T-helper 17 cell (primary cell): ENCODE measurements around the gene ME3. TPM values are rescaled to one million over a fixed set of nuclear protein-coding genes. Genes with fewer than 3 reads are reported as not detected.
"Not testable (repeated sequence)": the region's sequence is repeated elsewhere in the genome, so short reads cannot be mapped to it uniquely, and the experiment has no call there.

ENCODE experiments used
- ATAC-seq: fragments of 150-1000 bp; cut with Tn5 transposase; 2 replicates; pipeline ENCODE4 v1.10.0; 2021; ENCODE audit warnings: mild to moderate bottlenecking, moderate library complexity
- DNase-seq, 3 donors: peaks; one replicate each; pipeline versions ENCODE4 v3.0.0 to v3.0.0-alpha.2; 2020 to 2021
- H3K9me3 ChIP-seq: one replicate; pipeline ENCODE4 v1.7.0; 2013; ENCODE audit warnings: low read length, mild to moderate bottlenecking; ENCODE audit not compliant: control insufficient read depth, poor library complexity, severe bottlenecking
- H3K27ac Mint-ChIP-seq: one replicate; pipeline ENCODE4 v1.8.0; 2022; ENCODE audit warnings: mild to moderate bottlenecking, moderate library complexity, mixed read lengths
- H3K27me3 Mint-ChIP-seq: one replicate; pipeline ENCODE4 v1.8.0; 2022; ENCODE audit warnings: mixed read lengths
- H3K36me3 Mint-ChIP-seq: one replicate; pipeline ENCODE4 v1.8.0; 2022; ENCODE audit warnings: low read depth, mixed read lengths
- H3K4me1 Mint-ChIP-seq: one replicate; pipeline ENCODE4 v1.8.0; 2022; ENCODE audit warnings: mild to moderate bottlenecking, mixed read lengths
- H3K4me3 Mint-ChIP-seq: one replicate; pipeline ENCODE4 v1.8.0; 2022; ENCODE audit warnings: mild to moderate bottlenecking, moderate library complexity, mixed read lengths
- total RNA-seq, 4 donors: library from RNA in 2 of 4; stranded (reverse) in 2 of 4; gene quantifications; one replicate each; pipeline ENCODE4 v1.2.3 and lab custom pipeline; 2022 to 2026

The ME3 gene
- total RNA-seq, 2 donors from 2014 or later, result 2.7 to 3.3 TPM

- no peaks in the 10 kb centered on the region for H3K27me3 Mint-ChIP-seq
- H3K27ac Mint-ChIP-seq, result no peak overlapping the region
- H3K9me3 ChIP-seq, result no peaks in the 10 kb centered on the region
- peaks cover 4% of the 10 kb centered on the region for H3K36me3 Mint-ChIP-seq
- no peaks in the 10 kb centered on the region for H3K4me1 Mint-ChIP-seq
- ATAC-seq (no peak), DNase-seq (no peak)
- H3K4me3 Mint-ChIP-seq, result no peak overlapping the region
These were observed 113.0 kb downstream of the ME3 start for GRCh38 chr11:86559311-86559945.

- no peaks in the 10 kb centered on the region for H3K9me3 ChIP-seq
These were observed 113.6 kb downstream of the ME3 start for GRCh38 chr11:86558841-86559240.

DNA sequence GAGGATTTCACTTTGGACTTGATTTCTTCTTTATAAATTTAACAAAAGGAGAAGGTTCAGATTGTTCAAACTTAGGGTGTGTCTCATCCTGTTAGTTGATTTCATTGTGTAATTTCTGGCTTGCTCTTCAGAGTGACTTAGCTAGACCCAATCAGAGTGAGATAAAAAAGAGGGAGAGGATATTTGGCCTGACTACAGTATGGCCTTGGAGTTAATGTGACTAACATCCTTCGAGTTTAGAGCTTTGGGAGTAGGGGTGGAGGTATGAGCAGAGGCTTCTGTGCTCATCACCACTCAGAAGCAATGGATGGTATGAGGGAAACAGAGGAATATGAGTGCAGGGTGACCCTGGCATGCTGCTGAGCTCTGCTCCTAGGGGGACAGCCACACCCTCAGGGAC is 114.2 kb downstream of the ME3 start:
- ATAC-seq, result no peak
- no peak overlapping the region for H3K4me3 Mint-ChIP-seq
- H3K4me1 Mint-ChIP-seq, result no peaks in the 10 kb centered on the region
- H3K9me3 ChIP-seq, result no peaks in the 10 kb centered on the region
- H3K36me3 Mint-ChIP-seq, result peaks cover 3% of the 10 kb centered on the region
- DNase-seq, result no peak
- H3K27ac Mint-ChIP-seq, result no peak overlapping the region
- no peaks in the 10 kb centered on the region for H3K27me3 Mint-ChIP-seq

More at GRCh38 chr11:86558841-86559240, 113.6 kb downstream of the ME3 start:
- Mint-ChIP-seq H3K27me3 (no peaks in the 10 kb centered on the region), H3K4me1 (no peaks in the 10 kb centered on the region), H3K36me3 (peaks cover 4% of the 10 kb centered on the region), H3K27ac (no peak overlapping the region), H3K4me3 (no peak overlapping the region)
- ATAC-seq (no peak), DNase-seq (no peak)

- H3K27me3 Mint-ChIP-seq, result no peaks in the 10 kb centered on the region
- no peaks in the 10 kb centered on the region for H3K4me1 Mint-ChIP-seq
- no peaks in the 10 kb centered on the region for H3K9me3 ChIP-seq
- no peak overlapping the region for H3K4me3 Mint-ChIP-seq
- ATAC-seq, result no peak
- DNase-seq, result no peak
- no peak overlapping the region for H3K27ac Mint-ChIP-seq
- H3K36me3 Mint-ChIP-seq, result peaks cover 2% of the 10 kb centered on the region
These were observed 116.5 kb downstream of the ME3 start for GRCh38 chr11:86555866-86556265.

DNA sequence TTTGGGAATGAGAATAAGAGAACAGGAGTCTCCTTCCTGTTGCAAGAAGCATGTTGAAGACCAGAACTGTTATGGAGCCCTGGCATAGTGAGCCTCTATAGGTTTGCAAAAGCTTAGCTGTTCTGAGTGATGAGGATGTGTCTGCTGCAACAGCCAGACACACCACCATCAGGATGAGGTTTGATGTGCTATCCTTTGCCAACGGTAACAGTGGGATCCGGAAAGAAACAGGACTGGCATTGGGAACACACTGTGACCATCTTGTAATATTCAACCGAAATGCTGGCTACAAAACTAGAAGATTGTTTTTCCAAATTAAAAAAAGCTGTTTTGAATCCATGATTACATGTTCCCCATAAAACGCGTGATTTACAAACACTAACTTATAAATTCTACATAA is 117.0 kb downstream of the ME3 start:
- H3K4me1 Mint-ChIP-seq, result no peaks in the 10 kb centered on the region
- no peak for DNase-seq
- H3K27me3 Mint-ChIP-seq, result no peaks in the 10 kb centered on the region
- H3K27ac Mint-ChIP-seq, result no peak overlapping the region
- peaks cover 2% of the 10 kb centered on the region for H3K36me3 Mint-ChIP-seq
- H3K4me3 Mint-ChIP-seq, result no peak overlapping the region
- no peak for ATAC-seq
- no peaks in the 10 kb centered on the region for H3K9me3 ChIP-seq

DNA sequence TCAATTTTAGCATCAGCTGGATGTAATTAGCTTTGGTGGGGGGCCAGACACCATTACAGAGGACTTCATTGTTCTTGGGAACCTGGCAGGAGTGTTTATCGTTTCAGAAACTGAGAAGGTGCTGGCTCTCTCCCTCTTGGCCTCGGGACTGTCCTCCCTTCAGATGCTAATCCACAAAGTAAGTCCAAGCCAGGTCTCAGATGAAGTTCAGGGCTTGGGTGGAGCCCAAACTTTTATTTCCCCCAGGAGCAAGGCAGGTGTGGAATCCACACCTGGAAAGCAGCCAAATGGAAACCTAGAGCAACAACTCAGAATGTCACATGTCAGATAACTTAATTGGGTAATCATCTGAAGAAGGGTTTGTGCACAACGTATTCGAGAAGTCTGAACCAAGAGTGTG is 119.2 kb downstream of the ME3 start:
- no peak for DNase-seq
- Mint-ChIP-seq H3K27ac (no peak overlapping the region), H3K27me3 (no peaks in the 10 kb centered on the region), H3K4me3 (no peak overlapping the region), H3K4me1 (no peaks in the 10 kb centered on the region), H3K36me3 (peaks cover 2% of the 10 kb centered on the region)
- no peak for ATAC-seq
- no peaks in the 10 kb centered on the region for H3K9me3 ChIP-seq

DNA sequence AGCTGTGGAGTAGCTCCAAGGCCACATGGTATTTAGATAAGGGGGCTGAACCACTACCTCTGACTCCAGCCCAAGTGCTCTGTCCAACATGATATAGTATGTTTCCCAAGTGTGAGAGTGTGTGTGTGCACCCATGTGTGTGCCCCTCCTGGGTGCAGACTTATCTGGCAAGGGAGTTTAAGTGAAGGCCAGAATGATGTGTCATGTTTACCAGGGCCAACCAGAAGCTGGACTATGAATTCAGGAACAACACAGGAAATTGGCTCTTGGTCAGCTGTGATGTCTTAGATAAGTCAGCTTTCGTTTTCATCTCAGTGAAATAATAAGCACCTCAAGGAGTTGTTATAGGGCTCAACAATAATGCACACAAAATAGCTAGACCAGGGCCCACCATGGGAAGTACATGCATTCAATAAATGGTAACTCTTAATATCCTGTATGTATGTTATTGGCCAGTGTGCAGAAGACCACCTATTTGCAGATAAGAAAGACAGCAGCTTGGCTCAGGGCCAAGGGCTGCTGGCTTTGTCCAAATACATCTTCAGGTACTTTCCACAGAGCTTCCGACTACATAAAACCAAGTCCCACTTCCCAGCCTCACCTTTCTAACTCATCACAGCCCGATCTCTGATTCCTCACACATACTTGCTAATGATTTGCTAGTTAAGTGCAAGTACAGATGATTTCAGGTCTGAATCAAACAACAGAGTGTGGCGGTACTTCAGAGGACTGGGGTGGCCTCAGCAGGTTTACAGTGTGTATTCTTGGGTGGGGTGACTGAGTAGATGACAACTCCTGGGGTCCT is 120.9 kb downstream of the ME3 start:
- Mint-ChIP-seq H3K27ac (no peak overlapping the region), H3K27me3 (no peaks in the 10 kb centered on the region), H3K4me1 (no peaks in the 10 kb centered on the region), H3K4me3 (no peak overlapping the region), H3K36me3 (peaks cover 2% of the 10 kb centered on the region)
- DNase-seq, result no peak
- H3K9me3 ChIP-seq, result no peaks in the 10 kb centered on the region
- no peak for ATAC-seq

GRCh38 chr11:86550757-86551156 is 121.7 kb downstream of the ME3 start:
- no peaks in the 10 kb centered on the region for H3K9me3 ChIP-seq
- ATAC-seq (no peak), DNase-seq (no peak)
- no peaks in the 10 kb centered on the region for H3K4me1 Mint-ChIP-seq
- H3K4me3 Mint-ChIP-seq, result no peak overlapping the region
- H3K27me3 Mint-ChIP-seq, result no peaks in the 10 kb centered on the region
- no peak overlapping the region for H3K27ac Mint-ChIP-seq
- peaks cover 2% of the 10 kb centered on the region for H3K36me3 Mint-ChIP-seq

- Mint-ChIP-seq H3K36me3 (no peaks in the 10 kb centered on the region), H3K27ac (no peak overlapping the region), H3K4me3 (no peak overlapping the region), H3K4me1 (no peaks in the 10 kb centered on the region), H3K27me3 (no peaks in the 10 kb centered on the region)
- H3K9me3 ChIP-seq, result no peaks in the 10 kb centered on the region
- ATAC-seq, result no peak
- DNase-seq, result no peak
These were observed 124.0 kb downstream of the ME3 start for GRCh38 chr11:86548271-86548917.

DNA sequence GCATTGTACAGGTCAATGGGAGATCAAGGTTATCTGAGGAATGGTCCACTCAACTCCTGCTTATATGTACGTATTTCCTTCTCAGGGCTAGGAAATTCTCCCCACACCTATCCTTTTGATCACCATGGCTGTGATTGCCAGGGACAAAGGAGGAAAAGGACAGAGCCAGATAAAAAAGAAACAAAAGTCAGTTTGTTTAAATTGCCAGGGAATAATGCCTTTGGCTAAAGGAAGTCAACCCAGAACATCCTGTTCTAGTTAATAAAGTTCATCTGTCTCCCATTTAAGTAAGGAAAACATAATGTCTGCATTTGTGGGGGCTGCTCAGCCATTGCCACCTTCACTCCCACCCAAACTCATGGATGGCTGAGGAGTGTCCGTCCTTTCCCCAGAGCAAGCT is 124.7 kb downstream of the ME3 start:
- no peak overlapping the region for H3K27ac Mint-ChIP-seq
- H3K4me1 Mint-ChIP-seq, result no peaks in the 10 kb centered on the region
- H3K36me3 Mint-ChIP-seq, result no peaks in the 10 kb centered on the region
- H3K27me3 Mint-ChIP-seq, result no peaks in the 10 kb centered on the region
- DNase-seq (no peak), ATAC-seq (no peak)
- no peak overlapping the region for H3K4me3 Mint-ChIP-seq
- H3K9me3 ChIP-seq, result no peaks in the 10 kb centered on the region

- H3K27ac Mint-ChIP-seq, H3K4me1 Mint-ChIP-seq, H3K27me3 Mint-ChIP-seq, H3K4me3 Mint-ChIP-seq, H3K9me3 ChIP-seq, H3K36me3 Mint-ChIP-seq, DNase-seq, ATAC-seq: not testable (repeated sequence)
These were observed 131.1 kb downstream of the ME3 start for GRCh38 chr11:86541299-86541698.

DNA sequence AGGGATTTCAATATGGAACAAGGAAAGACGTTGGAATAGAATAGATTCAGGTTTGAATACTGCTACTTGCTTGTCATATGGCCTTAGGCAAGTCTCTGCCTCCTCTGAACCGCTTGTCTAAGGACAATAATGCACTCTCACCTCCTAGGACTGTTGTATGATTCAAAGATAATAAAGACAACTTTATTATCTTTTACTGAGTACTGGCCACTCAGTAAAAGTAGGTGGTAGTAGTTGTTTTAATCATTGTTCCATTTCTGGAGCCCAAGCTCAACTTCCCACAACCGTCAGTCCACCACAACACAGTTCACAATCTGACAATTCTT is 134.2 kb downstream of the ME3 start:
- Mint-ChIP-seq H3K36me3 (peaks cover 3% of the 10 kb centered on the region), H3K4me1 (peaks cover 2% of the 10 kb centered on the region)

GRCh38 chr11:86537541-86538222 is 134.7 kb downstream of the ME3 start:
- Mint-ChIP-seq H3K27me3 (no peaks in the 10 kb centered on the region), H3K27ac (no peak overlapping the region), H3K4me3 (no peak overlapping the region), H3K36me3 (peaks cover 3% of the 10 kb centered on the region), H3K4me1 (peaks cover 2% of the 10 kb centered on the region)
- no peak for DNase-seq
- no peak for ATAC-seq
- no peaks in the 10 kb centered on the region for H3K9me3 ChIP-seq

More for the DNA sequence above, 134.2 kb downstream of the ME3 start:
- Mint-ChIP-seq H3K27me3 (no peaks in the 10 kb centered on the region), H3K27ac (no peak overlapping the region), H3K4me3 (no peak overlapping the region)
- ATAC-seq (no peak), DNase-seq (no peak)
- H3K9me3 ChIP-seq, result no peaks in the 10 kb centered on the region
